Stimulated activated naive B cell treated with anti-CD40 and anti-IgM and Interleukin-4, amounts not matched to agents 10 μg/mL and 1 μg/mL and 100 μg/mL, for 72 hours (primary cell): ENCODE results near the gene IRX4.
A peak's percentile ranks its signal among the peaks of the same experiment; 100 is the strongest.
"Not testable (repeated sequence)": the region's sequence is repeated elsewhere in the genome, so short reads cannot be mapped to it uniquely, and the experiment has no call there.

ENCODE experiments used
- ATAC-seq, 2 donors: fragments of 150-1000 bp; cut with Tn5 transposase; replicated peaks; 2 replicates each; pipeline ENCODE4 v1.10.0; 2021; ENCODE audit warnings: moderate library complexity in 1 of 2
- DNase-seq: peaks from one replicate; pipeline ENCODE4 v3.0.0; 2021
- H3K27ac Mint-ChIP-seq: one replicate; pipeline ENCODE4 v1.8.0; 2022; ENCODE audit warnings: mild to moderate bottlenecking, mixed read lengths
- H3K27me3 Mint-ChIP-seq, 2 donors: one replicate each; pipeline ENCODE4 v1.8.0; 2022; ENCODE audit warnings: mixed read lengths in 2 of 2
- H3K36me3 Mint-ChIP-seq, 2 donors: one replicate each; pipeline ENCODE4 v1.8.0; 2022; ENCODE audit warnings: mixed read lengths in 2 of 2, mild to moderate bottlenecking in 1 of 2
- H3K4me1 Mint-ChIP-seq, 2 donors: one replicate each; pipeline ENCODE4 v1.8.0; 2022; ENCODE audit warnings: mixed read lengths in 2 of 2, mild to moderate bottlenecking in 1 of 2
- H3K4me3 Mint-ChIP-seq, 2 donors: one replicate each; pipeline ENCODE4 v1.8.0; 2022; ENCODE audit warnings: mild to moderate bottlenecking in 2 of 2, mixed read lengths in 2 of 2, moderate library complexity in 1 of 2
- H3K9me3 Mint-ChIP-seq, 2 donors: one replicate each; pipeline ENCODE4 v1.8.0; 2022; ENCODE audit warnings: mixed read lengths in 2 of 2, mild to moderate bottlenecking in 1 of 2

Gene IRX4

DNA sequence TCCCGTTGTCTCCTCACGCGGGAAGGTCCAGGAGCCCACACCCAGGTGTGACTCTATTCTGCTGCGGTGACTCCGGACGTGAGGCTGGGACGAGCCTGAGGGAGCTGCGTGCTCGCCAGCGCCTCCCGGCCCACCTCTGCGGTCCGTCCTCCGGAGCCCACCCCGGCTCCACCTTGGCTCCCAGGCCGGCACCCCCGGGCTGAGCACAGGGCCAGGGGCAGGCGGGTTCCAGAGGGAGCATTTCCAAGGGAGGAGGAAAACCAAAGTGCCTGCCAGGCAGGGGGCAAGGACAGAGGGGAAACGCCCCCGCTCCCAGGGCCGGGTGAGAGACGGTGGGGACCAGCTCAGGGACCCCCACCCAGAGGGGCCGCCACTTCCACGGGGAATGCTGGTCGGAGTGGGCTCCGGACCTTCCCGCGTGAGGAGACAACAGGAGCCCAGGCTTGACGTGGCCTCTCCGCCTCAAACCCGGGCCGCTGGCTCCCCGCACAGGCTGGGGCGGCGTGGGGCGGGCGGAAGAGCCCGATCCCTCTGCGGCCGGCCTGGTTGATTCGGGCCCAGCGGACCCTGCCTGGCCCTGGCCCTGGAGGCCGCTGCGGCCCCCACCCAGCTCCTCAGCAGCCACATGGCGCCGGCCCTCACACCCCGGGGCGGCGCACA, 26.0 kb downstream of the IRX4 start:
- peaks cover 0 to 2% of the 10 kb centered on the region in 2 donors for H3K4me1 Mint-ChIP-seq
- H3K36me3 Mint-ChIP-seq, result no peaks in the 10 kb centered on the region
- peaks cover 32 to 62% of the 10 kb centered on the region in 2 donors for H3K27me3 Mint-ChIP-seq
- no peak overlapping the region for H3K27ac Mint-ChIP-seq
- H3K4me3 Mint-ChIP-seq, result no peak overlapping the region
- ATAC-seq (no peak), DNase-seq (no peak)
- peaks cover 0 to 2% of the 10 kb centered on the region in 2 donors for H3K9me3 Mint-ChIP-seq

DNA sequence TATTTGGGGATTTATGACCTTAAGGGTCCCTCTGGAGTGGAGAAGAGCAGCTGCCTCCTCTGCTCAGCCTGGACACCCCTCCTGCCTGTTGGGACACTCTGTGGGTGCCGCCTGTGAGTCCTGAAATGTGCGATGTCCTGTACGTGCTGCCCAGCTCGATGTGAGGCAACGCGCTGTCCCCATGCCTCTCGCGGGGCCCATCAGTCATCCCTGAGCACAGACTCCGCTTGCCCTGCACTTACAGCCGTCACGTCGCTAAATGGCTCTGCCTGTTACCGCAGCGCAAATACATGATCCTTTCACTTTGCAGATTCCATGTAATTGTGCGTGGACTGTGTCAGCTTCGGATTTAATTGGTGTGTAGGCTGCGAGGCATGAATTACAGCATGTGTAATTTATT, 27.1 kb downstream of the IRX4 start:
- DNase-seq (no peak), ATAC-seq (no peak)
- Mint-ChIP-seq H3K4me1 (peaks cover 0 to 2% of the 10 kb centered on the region in 2 donors), H3K4me3 (no peak overlapping the region), H3K27me3 (peaks cover 40 to 62% of the 10 kb centered on the region in 2 donors), H3K27ac (no peak overlapping the region), H3K9me3 (peaks cover 0 to 2% of the 10 kb centered on the region in 2 donors), H3K36me3 (no peaks in the 10 kb centered on the region)

DNA sequence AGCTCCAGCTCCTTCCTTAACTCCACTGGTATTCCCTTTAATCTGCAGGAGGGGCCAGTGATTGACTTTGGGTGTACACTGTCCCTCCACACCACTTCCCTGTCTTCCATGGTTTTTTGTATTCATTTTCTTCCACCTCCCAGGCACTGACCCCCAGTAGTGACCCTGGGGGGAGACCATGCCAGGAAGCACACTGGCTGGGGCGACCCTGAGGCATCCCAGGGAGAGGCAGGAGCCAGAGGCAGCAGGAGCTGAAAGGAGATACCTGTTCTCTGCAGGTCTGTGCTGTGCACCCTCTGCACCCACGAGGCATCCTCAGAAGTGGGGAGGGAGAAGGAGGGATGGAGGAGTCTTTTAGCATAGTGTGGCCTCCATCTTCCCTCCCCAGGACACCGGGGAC, 27.6 kb downstream of the IRX4 start:
- Mint-ChIP-seq H3K27me3 (peaks cover 45 to 59% of the 10 kb centered on the region in 2 donors), H3K36me3 (no peaks in the 10 kb centered on the region), H3K27ac (no peak overlapping the region), H3K9me3 (peaks cover 0 to 2% of the 10 kb centered on the region in 2 donors), H3K4me3 (no peak overlapping the region), H3K4me1 (peaks cover 0 to 2% of the 10 kb centered on the region in 2 donors)
- no peak for ATAC-seq
- DNase-seq, result no peak

DNA sequence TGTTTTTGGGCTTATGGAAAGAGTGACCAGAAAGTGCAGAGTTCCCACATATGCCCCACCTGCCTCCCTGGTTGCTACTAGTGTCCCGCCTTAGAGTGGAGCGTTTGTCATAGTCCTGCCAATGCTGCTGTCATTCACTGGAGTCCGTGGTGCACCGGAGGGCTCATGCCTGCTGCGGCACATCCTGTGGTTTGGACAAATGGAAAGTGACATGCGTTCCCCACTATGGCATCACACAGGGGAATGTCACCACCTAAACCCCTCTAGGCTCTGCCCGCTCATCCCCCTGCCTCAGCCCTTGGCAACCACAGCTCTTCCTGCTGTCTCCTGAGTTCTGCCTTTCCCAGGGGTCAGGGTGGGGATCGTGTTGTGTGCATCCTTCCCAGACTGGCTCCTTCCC, 29.2 kb downstream of the IRX4 start:
- no peak for DNase-seq
- H3K4me1 Mint-ChIP-seq, result peaks cover 0 to 2% of the 10 kb centered on the region in 2 donors
- H3K9me3 Mint-ChIP-seq, result peaks cover 0 to 2% of the 10 kb centered on the region in 2 donors
- ATAC-seq, result no peak
- H3K4me3 Mint-ChIP-seq, result no peak overlapping the region
- no peaks in the 10 kb centered on the region for H3K36me3 Mint-ChIP-seq
- H3K27ac Mint-ChIP-seq, result peak overlapping the region; percentile 32
- peaks cover 54 to 66% of the 10 kb centered on the region in 2 donors for H3K27me3 Mint-ChIP-seq

DNA sequence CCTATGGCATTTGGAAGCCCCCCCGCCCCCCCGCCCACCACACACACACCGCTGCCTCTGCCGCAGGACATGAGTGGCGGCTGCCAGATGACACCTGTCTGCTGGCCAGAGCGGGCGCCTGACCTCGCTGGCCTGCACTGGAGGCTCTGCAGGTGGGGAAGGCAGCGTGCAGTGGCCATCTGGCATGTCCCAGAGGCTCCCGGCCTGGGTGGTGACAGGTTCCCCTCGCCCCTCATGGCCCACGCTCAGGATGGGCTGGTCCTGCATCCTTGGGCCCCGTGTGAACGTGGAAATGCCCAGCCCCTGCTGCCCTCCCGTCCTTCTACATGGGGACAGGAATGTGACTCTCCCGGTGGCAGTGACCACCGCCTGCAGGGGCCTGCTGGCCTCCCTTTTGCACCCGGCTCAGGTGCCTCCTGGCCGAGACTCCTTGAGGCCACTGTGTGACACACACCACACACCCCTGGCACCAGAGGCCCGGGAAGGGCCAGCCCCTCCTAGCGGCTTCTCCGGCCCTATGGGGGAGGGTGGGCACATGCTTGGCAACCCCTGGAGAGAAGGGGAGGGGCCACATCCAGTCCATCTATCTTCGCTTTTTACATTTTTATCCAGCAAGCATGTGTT, 30.3 kb downstream of the IRX4 start:
- Mint-ChIP-seq H3K27me3 (peaks cover 63 to 71% of the 10 kb centered on the region in 2 donors), H3K27ac (no peak overlapping the region), H3K9me3 (peaks cover 0 to 4% of the 10 kb centered on the region in 2 donors), H3K36me3 (peaks cover 0 to 4% of the 10 kb centered on the region in 2 donors), H3K4me1 (peaks cover 0 to 2% of the 10 kb centered on the region in 2 donors), H3K4me3 (no peak overlapping the region)
- ATAC-seq (no peak), DNase-seq (no peak)

DNA sequence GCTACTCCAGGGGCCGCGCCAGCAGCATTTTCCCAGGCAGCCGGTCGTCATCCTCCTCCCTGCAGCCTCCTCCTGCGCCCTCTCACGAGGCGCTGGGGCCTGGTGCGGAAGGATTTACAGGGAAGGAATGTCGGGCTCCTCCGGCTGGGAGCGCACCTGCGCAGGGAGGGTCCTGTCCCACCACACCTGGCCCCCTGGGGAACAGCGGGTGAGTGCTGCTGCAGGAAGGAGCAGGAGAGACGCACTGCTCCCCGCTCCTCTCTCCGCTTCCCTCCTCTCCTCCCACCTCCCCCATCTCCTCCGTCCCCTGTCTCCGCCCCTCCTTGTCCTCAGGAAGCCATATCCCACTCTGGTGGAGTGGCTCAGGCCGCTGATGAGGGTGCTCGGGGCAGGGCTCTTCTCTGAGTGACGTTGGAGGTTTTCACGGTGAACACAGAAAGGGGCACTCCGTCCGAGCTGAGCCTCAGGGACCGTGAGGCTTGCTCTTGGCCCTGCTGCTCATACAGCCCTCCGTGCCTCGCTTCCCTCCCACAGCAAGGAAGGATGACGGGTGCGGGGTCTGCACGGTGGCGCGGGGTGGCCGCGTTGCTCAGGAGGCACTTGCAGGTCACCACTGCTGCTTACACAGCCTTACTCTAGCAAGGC, 31.3 kb downstream of the IRX4 start:
- Mint-ChIP-seq H3K27me3 (peaks cover 66 to 70% of the 10 kb centered on the region in 2 donors), H3K9me3 (peaks cover 0 to 4% of the 10 kb centered on the region in 2 donors), H3K36me3 (peaks cover 0 to 4% of the 10 kb centered on the region in 2 donors), H3K27ac (no peak overlapping the region), H3K4me3 (no peak overlapping the region), H3K4me1 (peaks cover 0 to 2% of the 10 kb centered on the region in 2 donors)
- DNase-seq (no peak), ATAC-seq (no peak)

DNA sequence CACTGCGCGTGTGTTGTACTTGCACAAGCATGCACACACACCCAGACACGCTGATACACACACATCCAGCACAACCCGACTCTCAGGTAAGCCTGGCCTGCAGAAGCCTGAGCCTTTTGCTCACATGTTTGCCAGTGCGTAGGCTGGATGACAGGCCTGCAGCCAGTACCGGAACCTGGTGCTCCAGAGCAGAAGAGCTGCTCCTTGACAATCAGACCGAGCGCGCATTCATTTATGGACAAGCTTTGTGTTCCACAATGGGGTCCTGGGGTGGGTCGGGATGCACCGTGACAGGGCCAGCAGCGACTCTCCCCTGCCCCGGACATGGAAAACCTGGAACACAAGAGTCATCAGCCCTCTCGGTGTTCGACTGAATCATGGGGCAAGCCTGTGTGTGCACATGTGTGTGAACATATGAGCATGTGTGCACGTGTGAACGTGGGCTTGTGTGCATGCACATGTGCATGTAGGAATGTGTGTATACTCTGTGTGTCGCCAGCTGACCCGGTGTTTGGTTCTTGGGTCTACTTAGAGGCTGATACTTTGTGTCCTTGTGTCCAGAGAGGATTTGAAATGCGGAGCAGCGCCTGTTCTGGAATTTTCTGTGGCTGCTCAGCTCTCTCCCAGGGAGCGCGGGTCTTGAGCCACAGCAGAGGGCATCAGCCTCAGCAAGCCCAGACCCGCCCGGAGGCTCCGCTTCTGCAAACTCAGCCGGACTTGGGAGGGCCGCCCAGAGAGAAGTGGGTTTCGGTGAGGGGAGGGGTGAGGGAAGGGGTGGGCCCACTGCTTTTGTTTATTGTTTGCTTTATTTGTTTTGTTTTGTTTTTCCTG, 32.2 kb downstream of the IRX4 start:
- DNase-seq (no peak), ATAC-seq (no peak)
- Mint-ChIP-seq H3K4me3 (no peak overlapping the region), H3K4me1 (peaks cover 0 to 2% of the 10 kb centered on the region in 2 donors), H3K27ac (no peak overlapping the region), H3K36me3 (peaks cover 0 to 4% of the 10 kb centered on the region in 2 donors), H3K27me3 (peaks cover 59 to 62% of the 10 kb centered on the region in 2 donors), H3K9me3 (peaks cover 0 to 4% of the 10 kb centered on the region in 2 donors)

DNA sequence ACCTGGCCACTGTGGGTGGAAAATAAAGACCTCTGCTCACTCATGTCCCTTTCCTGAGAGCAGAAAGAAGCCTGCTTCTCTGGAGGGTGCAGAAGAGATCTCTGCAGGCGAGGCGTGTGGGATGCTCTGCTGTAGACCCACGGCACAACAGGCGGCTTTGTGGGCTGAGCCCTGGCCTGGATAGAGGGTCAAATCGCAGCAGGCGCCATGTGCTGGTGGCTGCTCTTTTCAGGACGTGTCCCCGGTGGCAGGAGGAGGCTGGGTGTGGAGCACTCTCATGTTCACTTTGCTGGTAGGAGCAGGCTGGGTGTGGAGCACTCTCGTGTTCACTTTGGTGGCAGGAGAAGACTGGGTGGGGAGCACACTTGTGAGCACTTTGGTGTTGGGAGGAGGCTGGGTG, 35.1 kb downstream of the IRX4 start:
- H3K4me3 Mint-ChIP-seq, result no peak overlapping the region
- H3K36me3 Mint-ChIP-seq, result peaks cover 0 to 4% of the 10 kb centered on the region in 2 donors
- H3K27me3 Mint-ChIP-seq, result peaks cover 36 to 40% of the 10 kb centered on the region in 2 donors
- H3K9me3 Mint-ChIP-seq, result peaks cover 0 to 4% of the 10 kb centered on the region in 2 donors
- DNase-seq (no peak), ATAC-seq (no peak)
- H3K27ac Mint-ChIP-seq, result no peak overlapping the region
- no peaks in the 10 kb centered on the region for H3K4me1 Mint-ChIP-seq

DNA sequence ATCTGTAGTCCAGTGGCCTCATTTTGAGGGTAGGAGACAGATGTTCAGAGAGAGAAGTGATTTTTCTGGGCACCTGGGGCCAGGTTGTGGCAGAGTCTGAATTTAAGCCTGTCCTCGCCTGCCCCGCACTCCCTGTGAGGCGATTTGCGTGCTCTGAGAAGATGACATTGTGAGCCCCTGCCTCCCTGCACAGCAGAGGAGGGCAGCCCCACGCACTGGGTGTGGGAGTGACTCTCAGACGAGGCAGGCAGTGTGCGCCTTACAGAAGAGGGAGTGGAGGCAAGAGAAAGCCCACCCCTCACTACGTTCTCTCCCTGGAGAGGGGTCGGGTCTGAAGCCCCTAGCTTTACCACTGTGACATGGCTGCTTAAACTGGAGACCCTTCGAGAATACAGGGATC, 35.7 kb downstream of the IRX4 start:
- Mint-ChIP-seq H3K4me1 (no peaks in the 10 kb centered on the region), H3K9me3 (peaks cover 0 to 4% of the 10 kb centered on the region in 2 donors), H3K27me3 (peaks cover 32 to 40% of the 10 kb centered on the region in 2 donors), H3K27ac (no peak overlapping the region), H3K4me3 (no peak overlapping the region), H3K36me3 (peaks cover 0 to 4% of the 10 kb centered on the region in 2 donors)
- no peak for ATAC-seq
- no peak for DNase-seq

DNA sequence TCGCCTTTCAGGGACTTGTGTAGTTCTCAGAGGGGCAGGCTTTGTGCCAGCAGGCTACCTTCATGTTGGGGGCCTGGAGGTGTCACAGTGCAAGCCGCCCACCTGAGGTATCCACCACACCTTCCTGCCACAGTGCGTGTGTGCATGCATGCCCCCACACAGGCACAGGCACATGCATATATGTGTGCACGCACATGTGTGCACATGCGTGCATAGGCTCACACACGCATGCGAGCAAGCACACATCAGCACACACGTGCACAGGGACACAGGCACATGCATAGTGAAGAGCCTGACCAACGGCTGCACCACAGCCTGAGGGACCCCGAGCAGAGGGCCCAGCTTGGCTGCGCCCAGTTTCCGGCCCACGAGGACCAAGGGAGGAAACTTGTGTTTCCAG, 36.1 kb downstream of the IRX4 start:
- Mint-ChIP-seq H3K27me3 (peaks cover 27 to 35% of the 10 kb centered on the region in 2 donors), H3K27ac (no peak overlapping the region), H3K4me1 (no peaks in the 10 kb centered on the region), H3K36me3 (peaks cover 0 to 4% of the 10 kb centered on the region in 2 donors), H3K4me3 (no peak overlapping the region), H3K9me3 (peaks cover 0 to 4% of the 10 kb centered on the region in 2 donors)
- ATAC-seq (no peak), DNase-seq (no peak)

DNA sequence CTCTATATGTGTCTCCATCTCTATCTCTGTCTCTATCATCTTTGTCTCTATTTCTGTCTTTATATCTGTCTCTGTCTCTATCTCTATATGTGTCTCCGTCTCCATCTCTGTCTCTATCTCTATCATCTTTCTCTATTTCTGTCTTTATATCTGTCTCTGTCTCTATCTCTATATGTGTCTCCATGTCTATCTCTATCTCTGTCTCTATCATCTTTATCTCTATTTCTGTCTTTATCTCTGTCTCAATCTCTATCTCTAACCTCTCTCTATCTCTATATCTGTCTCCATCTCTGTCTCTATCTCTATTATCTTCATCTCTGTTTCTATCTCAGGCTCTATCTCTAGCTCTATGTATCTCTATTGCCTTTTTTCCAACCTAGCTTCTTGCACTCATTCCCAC, 37.0 kb downstream of the IRX4 start:
- peaks cover 0 to 4% of the 10 kb centered on the region in 2 donors for H3K9me3 Mint-ChIP-seq
- no peak overlapping the region for H3K4me3 Mint-ChIP-seq
- no peak for DNase-seq
- no peaks in the 10 kb centered on the region for H3K4me1 Mint-ChIP-seq
- peaks cover 0 to 4% of the 10 kb centered on the region in 2 donors for H3K36me3 Mint-ChIP-seq
- no peak for ATAC-seq
- no peak overlapping the region for H3K27ac Mint-ChIP-seq
- peaks cover 19 to 28% of the 10 kb centered on the region in 2 donors for H3K27me3 Mint-ChIP-seq

DNA sequence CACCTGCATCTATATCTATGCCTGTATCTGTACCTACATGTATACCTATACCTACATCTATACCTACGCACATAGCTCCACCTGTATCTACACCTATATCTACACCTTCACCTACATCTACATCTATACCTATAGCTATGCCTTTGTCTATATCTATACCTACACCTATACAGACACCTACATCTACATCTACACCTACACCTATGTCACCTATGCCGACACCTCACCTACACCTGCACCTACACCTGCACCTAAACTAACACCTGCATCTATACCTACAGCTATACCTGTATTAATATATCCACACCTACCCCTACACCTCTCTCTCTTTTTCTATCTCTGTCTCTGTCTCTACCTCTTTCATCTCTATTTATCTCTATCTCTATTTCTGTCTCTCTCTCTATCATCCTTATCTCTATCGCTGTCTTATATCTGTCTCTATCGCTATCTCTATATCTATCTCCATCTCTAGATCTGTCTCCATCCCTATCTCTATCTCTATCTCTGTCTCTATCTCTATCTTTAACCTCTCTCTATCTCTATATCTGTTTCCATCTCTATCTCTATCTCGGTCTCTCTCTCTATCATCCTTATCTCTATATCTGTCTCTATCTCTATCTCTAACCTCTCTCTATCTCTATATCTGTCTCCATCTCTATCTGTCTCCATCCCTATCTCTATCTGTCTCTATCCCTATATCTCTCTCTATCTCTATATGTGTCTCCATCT, 37.9 kb downstream of the IRX4 start:
- DNase-seq, result no peak
- H3K27ac Mint-ChIP-seq, result no peak overlapping the region
- no peak overlapping the region for H3K4me3 Mint-ChIP-seq
- H3K4me1 Mint-ChIP-seq, result no peaks in the 10 kb centered on the region
- H3K36me3 Mint-ChIP-seq, result peaks cover 0 to 4% of the 10 kb centered on the region in 2 donors
- no peak for ATAC-seq
- H3K9me3 Mint-ChIP-seq, result peaks cover 0 to 4% of the 10 kb centered on the region in 2 donors
- peaks cover 26 to 29% of the 10 kb centered on the region in 2 donors for H3K27me3 Mint-ChIP-seq

DNA sequence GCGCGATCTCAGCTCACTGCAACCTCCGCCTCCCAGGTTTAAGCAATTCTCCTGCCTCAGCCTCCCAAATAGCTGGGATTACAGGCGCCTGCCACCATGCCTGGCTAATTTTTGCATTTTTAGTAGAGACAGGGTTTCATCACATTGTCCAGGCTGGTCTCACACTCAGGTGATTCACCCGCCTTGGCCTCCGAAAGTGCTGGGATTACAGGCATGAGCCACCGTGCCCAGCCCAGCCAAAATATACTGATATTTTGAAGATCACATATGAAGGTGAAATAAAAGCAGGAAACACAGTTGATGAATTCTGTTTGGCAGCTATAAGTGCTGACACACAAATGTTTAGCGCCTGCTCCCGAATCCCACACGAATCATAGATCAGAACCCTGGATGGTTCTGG, 39.0 kb downstream of the IRX4 start:
- not testable (repeated sequence) for ATAC-seq, H3K36me3 Mint-ChIP-seq, H3K27ac Mint-ChIP-seq, H3K4me1 Mint-ChIP-seq, H3K9me3 Mint-ChIP-seq, DNase-seq, H3K4me3 Mint-ChIP-seq
- peaks cover 28 to 29% of the 10 kb centered on the region in 2 donors for H3K27me3 Mint-ChIP-seq
